ENCODE data around the gene PLXNA4.

The PLXNA4 gene

GRCh38 chr7:132565885-132566284 is 10.4 kb downstream of the PLXNA4 start:
- no peak for DNase-seq

- DNase-seq = no peak
Observed at GRCh38 chr7:132565441-132565840, 10.8 kb downstream of the PLXNA4 start.

- no peak for DNase-seq
Observed at GRCh38 chr7:132564849-132565248, 11.4 kb downstream of the PLXNA4 start.

GRCh38 chr7:132564090-132564489 is 12.2 kb downstream of the PLXNA4 start:
- no peak for DNase-seq

GRCh38 chr7:132562690-132563089 is 13.6 kb downstream of the PLXNA4 start:
- no peak for DNase-seq

- no peak for DNase-seq
Observed at GRCh38 chr7:132561763-132562162, 14.5 kb downstream of the PLXNA4 start.

- no peak for DNase-seq
Observed at GRCh38 chr7:132560825-132561529, 15.3 kb downstream of the PLXNA4 start.

GRCh38 chr7:132560105-132560504 is 16.2 kb downstream of the PLXNA4 start:
- DNase-seq = no peak

- no peak for DNase-seq
Observed at GRCh38 chr7:132558815-132559214, 17.5 kb downstream of the PLXNA4 start.

- DNase-seq = no peak
Observed at GRCh38 chr7:132557489-132558044, 18.7 kb downstream of the PLXNA4 start.

- no peak for DNase-seq
Observed at GRCh38 chr7:132554446-132554845, 21.8 kb downstream of the PLXNA4 start.

GRCh38 chr7:132553031-132553430 is 23.2 kb downstream of the PLXNA4 start:
- DNase-seq = no peak

- no peak for DNase-seq
Observed at GRCh38 chr7:132551886-132552285, 24.4 kb downstream of the PLXNA4 start.

GRCh38 chr7:132551439-132551838 is 24.8 kb downstream of the PLXNA4 start:
- no peak for DNase-seq

- DNase-seq = no peak
Observed at GRCh38 chr7:132548489-132549078, 27.7 kb downstream of the PLXNA4 start.

GRCh38 chr7:132547821-132548220 is 28.4 kb downstream of the PLXNA4 start:
- peak in 11 of 58 donors; percentile 4 to 36 (median 21) for DNase-seq

- DNase-seq = no peak
Observed at GRCh38 chr7:132546366-132547127, 29.7 kb downstream of the PLXNA4 start.

GRCh38 chr7:132545756-132546155 is 30.5 kb downstream of the PLXNA4 start:
- DNase-seq = no peak

- DNase-seq = no peak
Observed at GRCh38 chr7:132544999-132545398, 31.3 kb downstream of the PLXNA4 start.

- DNase-seq = no peak
Observed at GRCh38 chr7:132544025-132544424, 32.2 kb downstream of the PLXNA4 start.

GRCh38 chr7:132542895-132543294 is 33.4 kb downstream of the PLXNA4 start:
- DNase-seq = no peak

GRCh38 chr7:132541656-132542055 is 34.6 kb downstream of the PLXNA4 start:
- DNase-seq = no peak
